Stimulated activated CD4-positive, alpha-beta T cell treated with anti-CD3 and anti-CD28 coated beads, Interleukin-4, amount 100 ng/mL, for 1 hour (primary cell): ENCODE measurements around the gene INTS15.

Experiments
- DNase-seq: peaks from one replicate; pipeline ENCODE4 v3.0.0-alpha.2; 2020

Gene INTS15

GRCh38 chr7:6644728-6645127 lies 54.9 kb downstream of the INTS15 start:
- no peak for DNase-seq

- DNase-seq = no peak
These were observed 56.6 kb downstream of the INTS15 start for GRCh38 chr7:6646465-6646864.

GRCh38 chr7:6647080-6647479 lies 57.3 kb downstream of the INTS15 start:
- DNase-seq = no peak

DNA sequence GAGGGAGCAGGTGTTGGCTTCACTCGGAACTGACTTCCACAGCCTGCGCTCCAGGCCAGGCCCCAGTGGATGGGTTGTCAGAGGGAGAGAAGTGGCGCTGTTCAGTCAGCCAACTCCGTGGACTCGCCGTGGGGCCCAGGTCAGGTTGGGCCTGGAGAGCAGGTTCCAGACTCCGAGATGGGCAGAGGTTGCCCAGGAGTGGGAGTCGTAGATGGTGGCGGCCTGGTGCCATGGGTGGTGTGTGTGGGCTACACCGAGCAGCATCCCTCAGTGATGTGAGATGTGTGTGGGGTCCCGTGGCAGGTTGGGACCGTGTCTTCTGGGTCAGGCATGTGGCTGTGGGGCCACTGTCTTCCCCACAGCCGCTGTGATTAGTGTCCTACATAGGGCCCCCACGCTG lies 57.7 kb downstream of the INTS15 start:
- no peak for DNase-seq

- no peak for DNase-seq
These were observed 58.4 kb downstream of the INTS15 start for GRCh38 chr7:6648066-6648814.

- DNase-seq = no peak
These were observed 58.9 kb downstream of the INTS15 start for GRCh38 chr7:6648815-6649104.

- no peak for DNase-seq
These were observed 59.6 kb downstream of the INTS15 start for GRCh38 chr7:6649241-6649961.

GRCh38 chr7:6650086-6650485 lies 60.3 kb downstream of the INTS15 start:
- no peak for DNase-seq

GRCh38 chr7:6650521-6651011 lies 60.7 kb downstream of the INTS15 start:
- no peak for DNase-seq

DNA sequence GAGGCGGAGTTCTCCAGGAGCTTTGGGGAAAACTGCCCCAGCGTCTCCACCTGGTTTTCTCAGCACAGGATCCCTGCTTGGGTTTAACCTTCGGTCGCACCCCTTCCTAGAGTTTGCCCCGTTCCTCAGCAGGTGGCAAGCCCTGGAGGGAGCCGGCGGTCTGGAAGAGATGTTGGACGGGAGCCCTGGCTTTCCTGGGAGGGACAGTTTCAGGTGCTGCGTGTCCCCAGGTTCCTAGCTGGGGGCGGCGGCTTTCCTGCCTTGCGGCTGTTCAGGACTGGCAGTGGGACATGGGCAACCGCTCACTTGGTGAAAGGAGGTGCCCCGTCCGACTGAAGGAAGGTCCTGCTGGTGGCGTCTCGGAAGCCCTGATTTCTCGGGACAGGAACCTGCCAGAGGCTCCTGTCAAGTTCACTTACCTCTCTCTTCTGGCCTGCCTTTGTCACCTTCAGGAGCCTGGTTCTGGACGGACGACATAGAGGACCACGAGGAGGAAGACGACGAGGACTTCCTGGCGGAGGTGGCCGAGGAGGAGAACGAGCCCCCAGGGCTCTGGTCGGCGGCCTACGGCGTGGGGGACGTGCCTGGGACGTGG lies 62.1 kb downstream of the INTS15 start:
- DNase-seq = no peak

GRCh38 chr7:6652446-6653011 lies 62.7 kb downstream of the INTS15 start:
- DNase-seq = no peak

DNA sequence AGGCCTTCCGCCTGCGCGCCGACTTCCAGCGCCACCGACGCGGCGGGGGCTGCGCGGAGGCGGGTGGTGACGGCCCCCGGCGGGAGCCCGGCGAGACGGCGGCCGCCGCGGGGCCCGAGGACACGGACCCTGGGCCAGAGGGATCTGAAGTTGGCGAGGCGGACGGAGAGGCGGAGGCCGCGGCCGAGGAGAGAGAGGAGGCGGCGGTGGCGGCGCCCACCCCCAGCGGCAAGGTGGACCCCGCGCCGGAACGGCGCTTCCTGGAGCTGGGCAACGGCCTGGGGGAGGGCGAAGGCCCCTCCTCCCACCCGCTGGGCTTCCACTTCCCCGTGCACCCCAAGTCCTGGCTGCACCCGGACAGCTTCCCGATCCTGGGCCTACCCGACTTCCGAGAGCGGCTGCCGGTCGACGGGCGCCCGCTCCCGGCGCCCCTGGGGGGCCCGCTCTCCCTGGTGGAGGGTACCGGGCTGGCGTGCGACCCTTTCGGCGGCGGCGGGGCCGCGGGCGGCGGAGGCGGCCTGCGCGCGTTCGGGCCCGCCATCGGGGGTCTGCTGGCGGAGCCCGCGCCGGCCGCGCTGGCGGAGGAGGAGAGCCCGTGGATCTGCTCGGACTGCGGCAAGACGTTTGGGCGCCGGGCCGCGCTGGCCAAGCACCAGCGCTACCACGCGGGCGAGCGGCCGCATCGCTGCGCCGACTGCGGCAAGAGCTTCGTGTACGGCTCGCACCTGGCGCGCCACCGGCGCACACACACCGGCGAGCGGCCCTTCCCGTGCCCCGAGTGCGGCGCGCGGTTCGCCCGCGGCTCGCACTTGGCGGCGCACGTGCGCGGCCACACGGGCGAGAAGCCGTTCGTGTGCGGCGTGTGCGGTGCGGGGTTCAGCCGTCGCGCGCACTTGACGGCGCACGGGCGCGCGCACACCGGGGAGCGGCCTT lies 63.5 kb downstream of the INTS15 start:
- no peak for DNase-seq

GRCh38 chr7:6654113-6654841 lies 64.5 kb downstream of the INTS15 start:
- DNase-seq = no peak

DNA sequence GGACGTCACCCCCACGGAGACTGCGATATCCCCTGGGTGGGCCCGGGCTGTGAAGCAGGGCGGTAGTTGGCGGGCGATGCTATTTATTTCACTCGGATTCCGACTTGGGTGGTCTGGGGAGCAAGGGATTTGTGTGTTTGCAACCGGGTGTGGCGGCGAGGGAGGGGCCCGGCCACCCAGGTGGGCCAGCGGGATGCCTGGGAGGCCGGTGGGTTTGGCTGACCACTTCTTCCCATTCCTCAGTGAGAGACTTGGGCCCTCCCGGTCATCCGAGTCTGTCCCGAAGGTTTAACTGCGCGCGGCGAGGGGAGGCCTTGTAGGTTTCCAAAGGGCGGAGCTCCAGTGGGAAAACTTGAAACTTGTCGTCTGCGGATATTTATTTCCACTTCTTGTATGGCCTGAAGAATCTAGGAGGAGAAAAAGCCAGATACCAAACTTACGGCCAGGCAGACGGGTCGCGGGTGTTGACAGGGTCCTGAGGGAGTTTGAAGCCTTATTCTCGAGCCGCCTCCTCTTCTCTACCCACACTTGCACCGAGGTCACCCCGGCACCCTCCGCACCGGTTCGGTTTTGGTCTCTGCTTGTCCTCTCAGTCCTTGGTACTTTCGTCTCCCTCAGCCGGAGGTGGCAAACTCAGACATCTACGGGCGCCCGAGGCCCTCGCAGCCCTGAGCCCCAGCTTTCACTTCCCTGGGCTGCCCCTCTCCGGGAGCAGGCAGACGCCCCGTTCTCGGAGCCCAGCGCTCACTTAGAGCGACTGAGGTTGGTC lies 65.2 kb downstream of the INTS15 start:
- no peak for DNase-seq

GRCh38 chr7:6655636-6656385 lies 66.0 kb downstream of the INTS15 start:
- no peak for DNase-seq

DNA sequence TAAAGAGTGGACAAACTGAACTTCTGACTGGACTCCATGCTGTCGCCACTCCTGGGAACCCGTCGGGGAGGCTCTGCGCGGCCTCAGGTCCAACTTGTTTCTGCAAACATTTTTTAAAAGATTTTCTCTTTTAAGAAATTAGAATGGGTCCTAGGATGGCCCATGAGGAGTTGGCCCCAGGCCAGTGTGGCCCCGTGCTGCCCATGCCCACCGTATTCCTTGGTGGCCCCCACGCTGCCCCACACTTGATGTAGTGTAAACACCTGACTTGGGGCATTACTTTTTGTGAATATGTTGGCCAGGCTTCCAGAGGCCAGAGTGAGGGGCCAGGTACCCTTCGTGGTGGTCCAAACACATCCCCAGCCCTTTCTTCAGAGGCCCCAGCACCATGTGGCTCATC lies 66.6 kb downstream of the INTS15 start:
- DNase-seq = no peak
